NCI-H510A (cell line): Measurements from ENCODE around the gene GFRA4.

Source experiments
- DNase-seq: peaks from one replicate; lab custom pipeline; 2025; lab: John Stamatoyannopoulos, UW

GFRA4 gene, protein sequence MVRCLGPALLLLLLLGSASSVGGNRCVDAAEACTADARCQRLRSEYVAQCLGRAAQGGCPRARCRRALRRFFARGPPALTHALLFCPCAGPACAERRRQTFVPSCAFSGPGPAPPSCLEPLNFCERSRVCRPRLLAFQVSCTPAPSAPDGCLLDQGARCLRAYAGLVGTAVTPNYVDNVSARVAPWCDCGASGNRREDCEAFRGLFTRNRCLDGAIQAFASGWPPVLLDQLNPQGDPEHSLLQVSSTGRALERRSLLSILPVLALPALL

DNA sequence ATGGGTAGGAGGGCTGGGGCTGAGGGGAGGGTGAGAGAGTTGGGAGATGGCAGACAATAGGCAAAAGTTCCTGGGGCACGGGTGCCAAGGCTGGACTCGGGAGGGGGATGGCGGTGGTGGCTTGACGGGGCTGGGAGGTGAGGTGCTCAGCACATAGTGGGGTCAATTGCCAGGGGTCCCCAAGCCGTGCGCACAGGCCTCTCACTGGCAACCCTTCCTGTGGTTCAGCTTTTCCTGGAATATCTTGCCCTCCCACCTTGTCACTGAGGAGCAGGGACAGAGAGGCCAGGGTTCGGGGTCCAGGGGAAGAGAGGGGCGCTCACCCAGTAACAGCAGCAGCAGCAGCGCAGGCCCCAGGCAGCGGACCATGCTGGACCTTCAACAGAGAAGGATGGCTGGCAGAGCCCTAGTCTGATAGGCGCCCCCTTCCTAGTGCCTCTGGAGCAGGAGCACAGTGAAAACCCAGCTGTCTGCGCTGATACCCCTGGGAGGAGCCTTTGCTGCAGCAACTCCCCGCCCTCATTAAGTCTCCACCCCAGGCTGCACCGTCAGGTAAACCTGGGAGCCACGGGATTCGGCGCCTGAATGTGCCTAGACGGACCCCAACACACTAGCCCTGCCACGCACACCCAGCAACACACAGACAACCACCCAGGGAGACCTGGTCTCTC, at the start of gene GFRA4:
GFRA4 (minus strand) TSS at position 369 of the 671 bp plus-strand sequence; CDS start at position 369, 0 bp downstream.
- DNase-seq: no peak

DNA sequence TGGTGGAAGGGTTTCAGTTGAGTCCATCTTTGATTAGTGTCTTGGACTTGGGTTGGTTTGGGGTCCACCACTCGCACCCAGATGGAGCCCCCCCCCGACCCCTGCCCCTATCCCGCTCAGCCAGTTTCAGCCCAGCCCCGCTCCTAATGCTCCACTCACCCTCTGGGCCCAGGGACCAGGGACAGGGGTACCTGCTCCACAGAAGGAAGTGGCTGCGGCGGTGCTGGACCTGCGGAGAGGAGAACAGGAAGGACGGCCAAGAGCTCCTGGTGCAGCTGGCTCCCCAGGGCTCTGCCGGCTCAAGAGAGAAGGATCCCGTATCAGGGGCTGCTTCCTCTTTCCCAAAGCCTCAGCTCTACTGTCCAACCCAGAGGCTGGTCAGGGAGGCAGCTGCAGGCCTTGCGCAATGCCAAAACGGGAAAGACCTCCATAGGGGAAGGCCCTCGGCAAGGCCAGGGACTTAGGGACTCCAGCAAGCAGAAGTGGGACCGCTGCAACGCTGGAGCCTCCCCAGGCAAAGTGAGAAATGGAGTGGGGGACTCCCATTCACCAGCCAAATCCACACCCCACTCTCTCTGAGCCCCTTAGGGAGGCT, 49.2 kb upstream of the GFRA4 start, which contains the start of gene SIGLEC1:
SIGLEC1 (minus strand) TSS at position 322 of the 595 bp plus-strand sequence. CDS start 5,472 bp downstream, outside the sequence.
- DNase-seq: no peak

- DNase-seq: no peak
These were observed 48.3 kb upstream of the GFRA4 start for GRCh38 chr20:3711484-3711941.

DNA sequence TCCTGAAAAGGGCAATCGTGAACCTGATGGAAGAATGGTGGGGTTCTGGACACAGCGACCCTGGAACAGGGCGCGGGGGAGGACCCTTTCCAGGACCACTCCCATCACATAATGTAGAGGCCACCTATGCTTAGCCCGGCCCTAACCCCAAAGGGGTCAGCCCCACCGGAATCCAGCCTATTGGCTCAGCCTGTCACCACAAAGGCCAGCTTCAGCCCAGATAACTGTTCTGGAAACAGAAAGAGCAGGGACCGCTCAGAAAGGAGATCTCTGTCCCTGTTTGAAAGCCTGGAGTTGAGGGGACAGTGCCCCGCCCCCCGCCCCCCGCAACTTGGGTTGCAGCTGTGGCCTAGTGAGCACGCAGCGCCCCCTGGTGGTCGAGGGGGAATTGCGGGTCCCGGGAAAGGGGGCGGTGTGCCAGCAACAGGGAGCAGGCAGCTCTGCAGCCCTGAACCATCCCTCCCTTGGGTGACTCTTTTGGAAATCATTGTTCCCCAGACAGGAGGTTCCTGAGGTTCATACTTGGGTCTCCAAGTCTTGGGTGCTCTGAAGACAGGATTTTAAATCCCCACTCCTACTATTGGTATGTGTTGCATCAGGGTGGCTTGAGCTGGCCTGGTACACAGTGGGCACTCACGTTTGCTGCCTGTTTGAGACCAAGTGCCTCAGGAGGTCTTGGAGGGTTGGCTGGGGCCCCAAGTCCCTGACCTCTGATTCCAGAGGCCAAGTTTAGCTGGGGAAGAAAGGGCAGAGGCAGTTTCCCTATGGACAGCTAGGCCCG, 47.7 kb upstream of the GFRA4 start:
- no peak for DNase-seq

DNA sequence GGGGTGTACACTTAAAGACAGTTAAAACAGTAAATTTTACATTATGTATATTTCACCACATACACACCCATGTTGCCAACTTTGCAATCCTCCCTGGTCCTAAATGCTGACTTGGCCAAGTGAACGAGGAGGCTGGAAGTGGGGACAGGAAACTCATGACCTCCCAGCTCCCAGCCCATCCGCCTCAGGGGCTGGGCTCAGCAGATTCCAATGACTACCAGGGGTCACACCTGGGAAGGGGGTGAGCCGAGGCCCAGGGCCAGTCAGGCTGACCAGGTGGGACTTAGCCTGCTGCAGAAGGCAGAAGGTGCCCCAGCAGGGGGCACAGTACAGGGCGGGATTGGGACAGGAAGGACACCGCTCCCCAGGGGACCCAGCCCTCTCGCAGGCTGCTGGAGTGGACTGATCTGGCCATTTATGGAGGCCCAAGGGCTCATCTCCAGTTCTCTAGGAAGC, 46.8 kb upstream of the GFRA4 start:
- no peak for DNase-seq

GRCh38 chr20:3707508-3707899, 44.3 kb upstream of the GFRA4 start:
- DNase-seq: no peak

DNA sequence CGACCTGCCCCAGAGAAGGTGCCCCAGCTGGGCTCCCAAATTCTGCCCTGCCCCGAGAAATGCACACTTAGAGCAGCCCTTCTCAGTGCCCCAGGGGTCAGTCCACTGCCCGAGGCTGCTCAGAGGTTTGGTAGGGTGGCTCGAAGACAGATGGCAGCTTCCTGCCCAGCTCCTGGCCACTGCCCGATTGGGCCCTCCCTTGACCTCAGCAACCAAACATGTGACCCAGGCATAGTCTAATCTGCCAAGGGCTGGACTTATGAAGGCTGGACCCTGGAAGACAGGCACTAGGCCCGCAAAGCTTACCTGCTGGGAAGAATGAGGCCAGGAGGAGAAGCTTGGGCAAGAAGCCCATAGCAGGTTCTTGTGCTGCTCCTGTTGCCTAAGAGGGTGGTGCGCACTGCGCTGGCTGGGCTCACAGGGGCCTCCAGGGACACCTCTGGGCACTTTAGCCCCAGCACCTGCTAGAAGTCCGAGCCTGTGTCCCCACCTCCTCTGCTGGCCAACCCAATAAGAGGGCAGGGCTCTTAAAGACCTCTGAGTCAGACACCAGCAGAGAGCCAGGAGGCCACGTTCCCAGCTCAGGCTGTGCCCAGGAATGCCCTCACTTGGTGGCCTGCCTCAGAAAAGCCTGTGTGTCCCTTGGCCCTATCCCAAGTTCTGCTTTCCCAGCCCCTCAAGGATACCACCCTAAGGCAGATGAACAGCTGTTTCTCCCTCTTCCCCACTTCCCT, 43.7 kb upstream of the GFRA4 start:
- no peak for DNase-seq

- no peak for DNase-seq
These were observed 43.0 kb upstream of the GFRA4 start for GRCh38 chr20:3705970-3706739.

DNA sequence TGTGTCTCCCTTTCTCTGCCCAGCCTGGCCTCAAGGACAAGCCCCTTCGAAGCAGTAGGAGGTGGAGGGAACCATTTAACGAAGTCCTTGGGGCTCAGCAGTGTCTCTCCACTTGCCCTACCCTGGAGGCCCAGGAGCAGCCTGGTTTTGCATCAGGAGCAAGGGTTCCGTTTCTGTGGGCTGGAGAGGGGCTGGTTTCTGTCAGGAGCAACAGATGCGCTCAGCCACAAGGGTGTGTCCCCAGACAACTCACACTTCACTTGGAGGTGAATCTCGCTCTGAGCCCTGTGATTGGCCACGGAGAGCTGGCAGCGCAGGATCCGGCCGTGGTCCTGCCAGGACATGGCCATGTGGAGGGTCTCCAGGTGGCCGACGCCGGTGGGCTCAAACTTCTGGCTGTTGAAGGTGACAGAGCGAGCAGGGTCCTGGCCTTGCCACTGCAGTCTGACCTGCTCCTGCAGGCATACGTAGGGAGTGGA, 42.3 kb upstream of the GFRA4 start:
- DNase-seq: no peak

DNA sequence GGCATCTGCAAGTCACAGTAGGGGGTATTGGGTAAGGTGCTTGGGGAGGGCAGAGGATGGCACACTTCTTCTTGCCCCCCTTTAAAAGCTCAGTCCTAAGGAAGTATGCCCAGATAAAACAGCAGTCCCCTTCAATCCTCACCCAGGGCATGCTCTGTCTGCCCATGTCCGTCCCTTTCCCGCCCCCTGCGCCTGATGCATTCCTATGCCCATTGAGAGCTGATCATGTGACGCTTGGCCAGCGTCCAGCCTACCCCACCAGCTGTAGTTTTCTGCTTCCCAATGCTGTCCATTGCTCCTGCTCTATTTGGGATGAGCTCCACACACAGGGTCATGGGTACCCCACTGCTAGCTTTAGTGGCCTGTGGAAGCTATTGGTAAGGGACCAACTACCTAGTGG, 40.9 kb upstream of the GFRA4 start:
- DNase-seq: no peak

GRCh38 chr20:3702611-3703391, 39.6 kb upstream of the GFRA4 start:
- no peak for DNase-seq

- DNase-seq: no peak
These were observed 38.1 kb upstream of the GFRA4 start for GRCh38 chr20:3701061-3701998.

GRCh38 chr20:3699037-3699436, 35.8 kb upstream of the GFRA4 start:
- no peak for DNase-seq

- DNase-seq: no peak
These were observed 35.4 kb upstream of the GFRA4 start for GRCh38 chr20:3698591-3699001.

- DNase-seq: no peak
These were observed 34.5 kb upstream of the GFRA4 start for GRCh38 chr20:3697588-3698305.

DNA sequence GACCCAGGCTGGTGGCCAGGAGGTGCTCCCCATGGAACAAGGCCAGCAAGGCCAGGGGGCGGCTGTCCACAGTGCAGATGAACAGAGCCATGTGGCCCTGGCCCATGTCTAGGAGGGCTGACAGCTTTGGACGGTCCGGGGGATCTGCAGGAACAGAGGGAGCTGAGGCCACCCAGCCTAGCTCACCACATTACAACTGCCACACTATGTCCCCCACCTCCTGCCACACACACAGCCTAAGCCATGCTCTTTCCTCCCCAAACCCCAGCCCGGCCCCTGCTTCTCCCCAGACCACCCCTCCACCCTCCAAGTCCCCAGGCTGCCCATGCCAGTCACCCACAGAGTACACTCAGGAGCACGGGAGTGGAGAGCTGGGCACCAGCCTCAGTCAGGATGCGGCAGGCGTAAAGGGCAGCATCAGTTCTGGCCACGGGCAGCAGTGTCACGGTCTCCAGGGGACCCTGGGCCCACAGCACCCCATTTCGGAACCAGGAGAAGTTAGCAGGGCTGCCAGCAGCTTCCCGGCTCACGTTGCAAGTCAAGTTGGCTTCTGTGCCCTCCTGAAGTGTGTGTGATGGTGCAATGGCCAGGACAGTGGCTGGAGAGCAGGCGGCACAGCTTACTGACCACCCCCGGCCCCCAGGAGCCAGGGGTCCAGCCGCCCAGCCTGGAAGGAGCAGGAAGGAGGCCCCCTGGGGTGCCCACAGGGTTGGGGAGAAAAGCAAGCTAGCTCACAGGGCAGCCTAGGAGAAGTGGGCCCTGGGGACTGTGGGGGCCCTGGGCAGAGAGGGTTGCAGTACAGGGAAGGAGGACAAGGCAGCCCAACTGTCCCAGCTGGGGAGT, 33.8 kb upstream of the GFRA4 start:
- DNase-seq: no peak

DNA sequence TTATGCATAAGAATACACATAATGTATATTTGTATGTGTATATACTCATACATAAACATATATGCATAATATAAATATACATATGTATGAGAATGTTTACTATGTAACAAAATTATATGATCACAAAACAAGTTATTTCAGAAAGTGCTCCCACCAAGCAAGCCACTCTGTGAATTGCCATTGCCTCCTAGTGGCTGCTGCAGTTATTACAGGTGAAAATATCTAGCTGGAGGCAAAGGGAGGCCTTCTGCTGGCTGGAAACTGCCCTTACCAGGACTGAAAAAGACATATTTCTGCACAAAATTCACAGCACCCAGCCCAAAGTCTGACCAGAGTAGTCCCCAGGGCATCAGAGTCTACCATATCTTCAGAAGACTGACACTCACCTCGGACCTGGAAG, 33.0 kb upstream of the GFRA4 start:
- no peak for DNase-seq
